Right atrium auricular region (tissue), 2 donors: ENCODE data around the gene NBEAL2. TPM values are rescaled to one million over a fixed set of nuclear protein-coding genes. Genes with fewer than 3 reads are reported as not detected.

Experiments used
- DNase-seq: peaks from one replicate; pipeline ENCODE4 v3.0.0-alpha.2; 2019; ENCODE audit warnings: low spot score
- H3K27ac ChIP-seq, 2 donors: fragments of 200-600 bp; sonication (generic); 1 replicate in 1 of 2; 2 replicates in 1 of 2; pipeline ENCODE4 v1.5.1; 2016 to 2019
- H3K27me3 ChIP-seq, 2 donors: fragments of 200-600 bp; sonication (generic); one replicate each; pipeline versions ENCODE4 v1.5.1 to v1.6.0; 2017 to 2019
- H3K36me3 ChIP-seq: fragments of 200-600 bp; sonication (generic); one replicate; pipeline ENCODE4 v1.5.1; 2016
- H3K4me1 ChIP-seq, 2 donors: fragments of 200-600 bp; sonication (generic); one replicate each; pipeline versions ENCODE4 v1.5.1 to v1.6.0; 2017 to 2019
- H3K4me3 ChIP-seq, 2 donors: fragments of 200-600 bp; sonication (generic); 1 replicate in 1 of 2; 2 replicates in 1 of 2; pipeline ENCODE4 v1.5.1; 2017 to 2019; ENCODE audit warnings: mild to moderate bottlenecking in 1 of 2, moderate library complexity in 1 of 2
- H3K9me3 ChIP-seq, 2 donors: fragments of 200-600 bp; sonication (generic); one replicate each; pipeline ENCODE4 v1.5.1; 2019
- CTCF ChIP-seq, 2 donors: fragments of 200-600 bp; sonication (generic); IDR thresholded peaks; one replicate each; pipeline ENCODE4 v1.5.1; 2019; ENCODE audit warnings: antibody characterized with exemption in 2 of 2
- total RNA-seq, 2 donors: library from RNA; depleted of rRNA; stranded (reverse); fragments of >200 nt; gene quantifications; one replicate each; pipeline ENCODE4 v1.1.0, GENCODE V29; 2016

The NBEAL2 gene
- 10 to 100 TPM in 1 of 2 donors, 1 to 10 TPM in 1; 7.5 to 15.3 TPM for total RNA-seq

- H3K4me3 ChIP-seq, result peak within 1 kb of the TSS; percentile 59 to 60
- no peaks in the 10 kb centered on the region for H3K9me3 ChIP-seq
- peak within 1 kb of the TSS; percentile 89 to 92 for H3K27ac ChIP-seq
- peaks cover 0 to 57% of the 10 kb centered on the region in 2 donors for H3K4me1 ChIP-seq
- no peaks in the 10 kb centered on the region for H3K36me3 ChIP-seq
- no peak for TF ChIP-seq CTCF (IDR thresholded peaks at IDR 0.05)
- H3K27me3 ChIP-seq, result no peaks in the 10 kb centered on the region
- peak; percentile 96 for DNase-seq
Measured at GRCh38 chr3:46978985-46979944, at the start of gene NBEAL2. NBEAL2 (plus strand) TSS chr3:46979666; CDS start chr3:46979862, 196 bp downstream.

- Histone ChIP-seq H3K27me3 (no peaks in the 10 kb centered on the region), H3K27ac (peak overlapping the region; percentile 85 to 91), H3K9me3 (no peaks in the 10 kb centered on the region), H3K36me3 (peaks cover 6% of the 10 kb centered on the region), H3K4me1 (peaks cover 0 to 100% of the 10 kb centered on the region in 2 donors), H3K4me3 (no peak overlapping the region)
- TF ChIP-seq CTCF (IDR thresholded peaks at IDR 0.05), result no peak
- DNase-seq, result no peak
Measured at GRCh38 chr3:46930166-46930944, 49.1 kb upstream of the NBEAL2 start.

GRCh38 chr3:46930945-46931403 lies 48.5 kb upstream of the NBEAL2 start:
- H3K9me3 ChIP-seq, result no peaks in the 10 kb centered on the region
- H3K27me3 ChIP-seq, result no peaks in the 10 kb centered on the region
- no peak for TF ChIP-seq CTCF (IDR thresholded peaks at IDR 0.05)
- no peak for DNase-seq
- peaks cover 3% of the 10 kb centered on the region for H3K36me3 ChIP-seq
- peaks cover 0 to 100% of the 10 kb centered on the region in 2 donors for H3K4me1 ChIP-seq
- no peak overlapping the region for H3K4me3 ChIP-seq
- peak overlapping the region; percentile 85 to 91 for H3K27ac ChIP-seq

- H3K27ac ChIP-seq, result peak overlapping the region; percentile 85 to 91
- H3K4me1 ChIP-seq, result peaks cover 0 to 100% of the 10 kb centered on the region in 2 donors
- H3K4me3 ChIP-seq, result no peak overlapping the region
- DNase-seq, result no peak
- H3K36me3 ChIP-seq, result no peaks in the 10 kb centered on the region
- no peak for TF ChIP-seq CTCF (IDR thresholded peaks at IDR 0.05)
- no peaks in the 10 kb centered on the region for H3K27me3 ChIP-seq
- no peaks in the 10 kb centered on the region for H3K9me3 ChIP-seq
Measured at GRCh38 chr3:46931631-46932331, 47.7 kb upstream of the NBEAL2 start.

- DNase-seq, result no peak
- no peak for TF ChIP-seq CTCF (IDR thresholded peaks at IDR 0.05)
- H3K36me3 ChIP-seq, result no peaks in the 10 kb centered on the region
- H3K27me3 ChIP-seq, result no peaks in the 10 kb centered on the region
- no peak overlapping the region for H3K4me3 ChIP-seq
- no peaks in the 10 kb centered on the region for H3K9me3 ChIP-seq
- H3K4me1 ChIP-seq, result peaks cover 0 to 100% of the 10 kb centered on the region in 2 donors
- peak overlapping the region; percentile 85 to 91 for H3K27ac ChIP-seq
Measured at GRCh38 chr3:46932455-46933225, 46.8 kb upstream of the NBEAL2 start.
